MM.1S (cell line): ENCODE results near the gene CUTA.

ENCODE experiments used
- DNase-seq: peaks from one replicate; pipeline ENCODE4 v3.0.0-alpha.2; 2015
- H2AFZ ChIP-seq: fragments of 300-600 bp; sonication (generic); 2 replicates; pipeline ENCODE4 v1.6.0; 2016; ENCODE audit warnings: antibody characterized with exemption, low read length
- H3F3A ChIP-seq: fragments of 300-600 bp; sonication (generic); 2 replicates; pipeline ENCODE4 v1.6.1; 2016; ENCODE audit warnings: mild to moderate bottlenecking, antibody characterized with exemption, low read length, moderate library complexity, mixed read lengths; ENCODE audit not compliant: insufficient read depth
- H3K27ac ChIP-seq: fragments of 300-600 bp; sonication (generic); 2 replicates; pipeline ENCODE4 v1.5.1; 2016; ENCODE audit warnings: mild to moderate bottlenecking, low read length
- H3K27me3 ChIP-seq: fragments of 300-600 bp; sonication (generic); replicated peaks from 2 replicates; pipeline ENCODE4 v1.6.0; 2016; ENCODE audit warnings: low read length; ENCODE audit not compliant: insufficient read depth
- H3K36me3 ChIP-seq: fragments of 300-600 bp; sonication (generic); replicated peaks from 2 replicates; pipeline ENCODE4 v1.6.1; 2016; ENCODE audit warnings: mild to moderate bottlenecking, low read length, mixed read lengths; ENCODE audit not compliant: insufficient read depth
- H3K4me1 ChIP-seq: fragments of 300-600 bp; sonication (generic); 2 replicates; pipeline ENCODE4 v1.6.1; 2016; ENCODE audit warnings: low read length, mixed read lengths
- H3K4me2 ChIP-seq: fragments of 300-600 bp; sonication (generic); 2 replicates; pipeline ENCODE4 v1.6.0; 2016; ENCODE audit warnings: low read depth, low read length
- H3K4me3 ChIP-seq: fragments of 300-600 bp; sonication (generic); 2 replicates; pipeline ENCODE4 v1.5.1; 2016; ENCODE audit warnings: low read length, mixed read lengths
- H3K79me2 ChIP-seq: fragments of 300-600 bp; sonication (generic); 2 replicates; pipeline ENCODE4 v1.6.1; 2016; ENCODE audit warnings: mixed run types, low read length, mixed read lengths
- H3K9ac ChIP-seq: fragments of 300-600 bp; sonication (generic); 2 replicates; pipeline ENCODE4 v1.6.1; 2016; ENCODE audit warnings: low read length, mixed read lengths
- H3K9me2 ChIP-seq: fragments of 300-600 bp; sonication (generic); replicated peaks from 2 replicates; pipeline ENCODE4 v1.6.1; 2016; ENCODE audit warnings: mild to moderate bottlenecking, low read length, mixed read lengths; ENCODE audit not compliant: insufficient read depth
- H3K9me3 ChIP-seq: fragments of 300-600 bp; sonication (generic); replicated peaks from 2 replicates; pipeline ENCODE4 v1.6.1; 2016; ENCODE audit warnings: mild to moderate bottlenecking, low read length, mixed read lengths; ENCODE audit not compliant: insufficient read depth
- H4K20me1 ChIP-seq: fragments of 300-600 bp; sonication (generic); 2 replicates; pipeline ENCODE4 v1.6.1; 2016; ENCODE audit warnings: mild to moderate bottlenecking, low read length, moderate library complexity, mixed read lengths; ENCODE audit not compliant: insufficient read depth
- CTCF ChIP-seq: fragments of 300-600 bp; sonication (generic); IDR thresholded peaks from 2 replicates; pipeline ENCODE4 v1.5.1; 2016; ENCODE audit warnings: antibody characterized with exemption, low read length, mixed read lengths
- EZH2 ChIP-seq: fragments of 300-600 bp; sonication (generic); optimal IDR thresholded peaks from 2 replicates; pipeline ENCODE3; 2017; ENCODE audit warnings: low read depth, mild to moderate bottlenecking, antibody characterized with exemption, low read length, mixed read lengths
- EZH2phosphoT487 ChIP-seq: fragments of 300-600 bp; sonication (generic); IDR thresholded peaks from 2 replicates; pipeline ENCODE4 v1.6.1; 2018; ENCODE audit warnings: antibody characterized with exemption, low read length

The CUTA gene

DNA sequence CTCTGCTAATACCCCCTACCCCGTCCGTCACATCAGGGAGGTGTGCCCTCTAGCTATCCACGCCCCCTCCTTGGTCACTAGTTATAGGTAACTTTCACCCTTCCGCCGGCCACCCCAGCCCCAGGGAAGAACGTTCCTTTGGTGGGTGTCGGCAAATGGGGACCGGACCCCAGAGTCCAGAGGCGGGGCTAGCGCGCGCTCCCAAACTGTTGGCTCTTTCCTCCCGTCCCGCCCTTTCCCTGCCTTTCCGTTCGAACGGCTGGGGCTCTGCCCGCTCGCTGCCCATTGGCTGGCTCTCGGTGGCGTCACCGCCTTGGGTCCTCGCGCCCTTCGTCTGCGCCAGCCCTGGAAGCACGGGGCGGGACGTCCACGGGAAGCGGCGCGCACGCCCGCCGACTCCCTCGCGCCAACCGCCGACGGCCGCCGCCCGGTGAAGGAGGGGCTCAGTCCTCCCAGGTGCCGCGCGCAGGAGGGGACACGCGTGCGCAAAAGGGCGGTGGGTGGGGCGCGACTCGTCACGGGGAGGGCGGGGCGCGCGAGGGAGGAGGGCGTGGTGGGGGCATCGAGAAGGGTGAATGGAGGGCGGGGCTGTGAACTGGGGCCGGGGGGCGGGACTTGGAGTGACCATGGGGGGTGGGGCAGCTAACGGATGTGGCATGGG lies 7.7 kb downstream of the CUTA start:
- Histone ChIP-seq H3K4me1 (no peaks in the 10 kb centered on the region), H3K4me3 (peak overlapping the region; percentile 58), H3K4me2 (peak overlapping the region; percentile 96), H3K9me2 (no peaks in the 10 kb centered on the region), H3K9me3 (no peaks in the 10 kb centered on the region), H3K36me3 (peaks cover 3% of the 10 kb centered on the region), H3K9ac (peak overlapping the region; percentile 86), H3K27me3 (no peaks in the 10 kb centered on the region), H3K27ac (peak overlapping the region; percentile 88), H3K79me2 (peaks cover 24% of the 10 kb centered on the region), H2AFZ (peak overlapping the region; percentile 86), H4K20me1 (no peaks in the 10 kb centered on the region), H3F3A (peaks cover 50% of the 10 kb centered on the region)
- no peak for TF ChIP-seq EZH2phosphoT487
- TF ChIP-seq EZH2, result no peak
- DNase-seq, result peak; percentile 97

DNA sequence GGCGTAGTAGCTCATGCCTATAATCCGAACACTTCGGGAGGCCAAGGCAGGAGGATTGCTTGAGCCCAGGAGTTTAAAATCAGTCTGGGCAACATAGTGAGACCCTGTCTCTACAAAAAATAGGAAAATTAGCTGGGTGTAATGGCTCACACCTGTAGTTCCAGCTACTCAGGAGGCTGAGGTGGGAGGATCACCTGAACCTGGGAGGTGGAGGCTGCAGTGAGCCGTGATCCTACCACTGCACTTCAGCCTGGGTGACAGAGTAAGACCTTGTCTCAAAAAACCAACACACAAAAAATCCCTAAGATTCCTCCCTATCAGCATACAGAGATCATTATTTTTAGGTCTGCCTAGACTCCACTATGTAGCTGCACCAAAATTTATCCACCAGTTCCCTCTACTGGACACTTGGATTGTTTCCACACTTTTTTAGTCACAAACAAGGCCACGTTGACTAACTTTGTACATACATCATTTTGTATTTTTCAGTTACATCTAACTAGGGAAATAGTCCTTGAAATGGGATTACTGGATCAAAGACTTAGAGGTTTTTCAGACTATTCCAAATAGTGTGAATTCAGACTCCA lies 10.7 kb downstream of the CUTA start:
- DNase-seq, result no peak
- Histone ChIP-seq H4K20me1 (no peaks in the 10 kb centered on the region), H3K9me2 (no peaks in the 10 kb centered on the region), H3K9ac (no peak overlapping the region), H3K27me3 (no peaks in the 10 kb centered on the region), H3K4me2 (no peak overlapping the region), H3K4me1 (no peaks in the 10 kb centered on the region), H3F3A (peaks cover 45% of the 10 kb centered on the region), H3K79me2 (peaks cover 47% of the 10 kb centered on the region), H3K4me3 (no peak overlapping the region), H3K36me3 (peaks cover 7% of the 10 kb centered on the region; the same call in 1 of the 2 replicates), H3K27ac (no peak overlapping the region), H2AFZ (no peak overlapping the region), H3K9me3 (no peaks in the 10 kb centered on the region)
- TF ChIP-seq EZH2phosphoT487 (no peak), CTCF (peak; percentile 16; the same call in 1 of the 2 replicates)

DNA sequence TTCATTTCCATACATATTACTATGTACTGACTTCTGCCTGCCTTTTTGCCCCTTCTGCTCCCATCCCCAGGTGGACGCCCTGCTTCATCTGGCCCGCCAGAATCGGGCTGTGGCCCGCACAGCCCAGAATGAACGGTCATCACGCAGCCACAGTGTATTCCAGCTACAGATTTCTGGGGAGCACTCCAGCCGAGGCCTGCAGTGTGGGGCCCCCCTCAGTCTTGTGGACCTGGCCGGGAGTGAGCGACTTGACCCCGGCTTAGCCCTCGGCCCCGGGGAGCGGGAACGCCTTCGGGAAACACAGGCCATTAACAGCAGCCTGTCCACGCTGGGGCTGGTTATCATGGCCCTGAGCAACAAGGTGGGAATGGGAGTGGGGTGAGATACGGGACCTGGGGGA lies 11.8 kb downstream of the CUTA start:
- Histone ChIP-seq H4K20me1 (no peaks in the 10 kb centered on the region), H3K27ac (no peak overlapping the region), H3K4me1 (no peaks in the 10 kb centered on the region), H3K79me2 (peaks cover 48% of the 10 kb centered on the region), H3K9me2 (no peaks in the 10 kb centered on the region), H3K36me3 (peaks cover 7% of the 10 kb centered on the region; the same call in 1 of the 2 replicates), H3K9ac (no peak overlapping the region), H2AFZ (no peak overlapping the region), H3K27me3 (no peaks in the 10 kb centered on the region), H3K4me3 (no peak overlapping the region), H3K4me2 (no peak overlapping the region), H3K9me3 (no peaks in the 10 kb centered on the region), H3F3A (peaks cover 45% of the 10 kb centered on the region)
- no peak for DNase-seq
- TF ChIP-seq EZH2 (no peak), EZH2phosphoT487 (no peak), CTCF (no peak)

DNA sequence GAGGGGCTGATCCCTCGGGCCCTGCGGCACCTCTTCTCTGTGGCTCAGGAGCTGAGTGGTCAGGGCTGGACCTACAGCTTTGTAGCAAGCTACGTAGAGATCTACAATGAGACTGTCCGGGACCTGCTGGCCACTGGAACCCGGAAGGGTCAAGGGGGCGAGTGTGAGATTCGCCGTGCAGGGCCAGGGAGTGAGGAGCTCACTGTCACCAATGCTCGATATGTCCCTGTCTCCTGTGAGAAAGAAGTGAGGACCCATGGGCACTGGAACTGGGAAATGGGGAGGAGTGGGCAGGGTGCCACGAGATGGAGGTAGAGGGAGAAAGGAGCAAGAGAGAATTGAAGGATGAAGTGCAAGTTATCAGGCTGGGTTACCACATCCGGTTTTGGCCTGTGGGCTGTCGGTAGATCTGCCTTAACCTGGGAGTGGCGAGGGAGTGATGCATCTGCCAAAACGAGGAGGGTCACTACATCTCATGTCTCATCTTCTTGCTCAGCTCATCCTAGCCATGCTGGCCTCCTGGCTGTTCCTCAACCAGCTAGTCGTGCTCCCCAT lies 12.4 kb downstream of the CUTA start:
- TF ChIP-seq EZH2, result no peak
- TF ChIP-seq EZH2phosphoT487, result no peak
- TF ChIP-seq CTCF, result no peak
- no peaks in the 10 kb centered on the region for H4K20me1 ChIP-seq
- H3K79me2 ChIP-seq, result peaks cover 53% of the 10 kb centered on the region
- no peak overlapping the region for H2AFZ ChIP-seq
- peaks cover 45% of the 10 kb centered on the region for H3F3A ChIP-seq
- peaks cover 7% of the 10 kb centered on the region; the same call in 1 of the 2 replicates for H3K36me3 ChIP-seq
- H3K9me3 ChIP-seq, result no peaks in the 10 kb centered on the region
- H3K4me3 ChIP-seq, result no peak overlapping the region
- DNase-seq, result no peak
- H3K9me2 ChIP-seq, result no peaks in the 10 kb centered on the region
- no peak overlapping the region for H3K27ac ChIP-seq
- H3K4me2 ChIP-seq, result no peak overlapping the region
- H3K27me3 ChIP-seq, result no peaks in the 10 kb centered on the region
- no peaks in the 10 kb centered on the region for H3K4me1 ChIP-seq
- no peak overlapping the region for H3K9ac ChIP-seq
